IPS-NIHi7 (cell line): ENCODE measurements around the gene BMPR1A.
A peak's percentile ranks its signal among the peaks of the same experiment; 100 is the strongest.

ENCODE experiments used
- DNase-seq: peaks from one replicate; pipeline ENCODE4 v3.0.0; 2012; ENCODE audit warnings: mixed read lengths; ENCODE audit errors: extremely low spot score

The BMPR1A gene

GRCh38 chr10:86878983-86879713 lies 122.7 kb downstream of the BMPR1A start:
- no peak for DNase-seq

DNA sequence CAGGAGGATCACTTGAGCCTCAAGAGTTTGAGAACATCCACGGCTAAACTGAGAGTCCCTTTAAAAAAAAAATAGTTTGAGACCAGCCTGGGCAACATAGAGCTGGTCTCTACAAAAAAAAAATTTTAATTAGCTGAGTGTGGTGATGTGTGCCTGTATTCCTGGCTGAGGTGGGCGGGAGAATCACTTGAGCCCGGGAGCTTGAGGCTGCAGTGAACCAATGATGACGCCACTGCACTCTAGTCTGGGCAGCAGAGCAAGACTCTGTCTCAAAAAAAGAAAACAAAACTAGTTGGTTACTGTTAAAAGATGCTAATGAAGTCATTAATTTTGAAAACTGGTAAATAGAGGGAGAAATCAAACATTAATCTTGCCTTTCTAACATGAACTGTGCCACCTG lies 124.6 kb downstream of the BMPR1A start:
- DNase-seq = no peak

DNA sequence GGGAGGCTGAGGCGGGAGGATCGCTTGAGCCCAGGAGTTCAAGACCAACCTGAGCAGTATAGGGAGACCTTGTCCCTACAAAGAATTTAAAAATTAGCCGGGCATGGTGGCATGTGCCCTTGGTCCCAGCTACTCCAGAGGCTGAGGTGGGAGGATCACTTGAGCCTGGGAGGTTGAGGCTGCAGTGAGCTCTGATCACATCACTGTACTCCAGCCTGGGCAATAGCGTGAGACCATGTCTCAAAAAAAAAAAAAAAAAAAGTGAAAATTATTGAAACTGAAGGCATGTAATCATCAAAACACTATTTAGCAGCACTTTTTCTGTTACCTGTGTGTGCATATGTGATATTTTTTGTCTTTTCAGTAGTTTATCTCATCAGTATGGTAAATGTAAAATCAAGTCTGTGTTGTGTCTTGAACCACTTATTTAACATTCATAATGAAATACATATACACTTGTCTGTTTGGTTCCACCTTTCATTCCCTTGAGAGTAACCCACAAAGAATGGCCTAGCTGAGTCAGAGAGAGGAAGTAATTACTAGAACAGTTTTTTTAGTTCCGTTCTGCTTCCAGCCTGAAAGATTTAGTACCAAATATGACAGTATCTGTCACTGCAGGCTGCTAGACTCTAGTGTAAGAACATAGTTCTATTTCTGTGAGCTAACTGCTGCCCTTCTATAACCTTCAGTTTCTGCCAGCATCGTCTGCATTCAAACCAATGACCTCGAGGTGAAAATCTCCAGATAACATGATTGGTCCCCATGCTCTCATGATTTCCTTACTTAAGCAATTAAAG lies 132.4 kb downstream of the BMPR1A start:
- no peak for DNase-seq

DNA sequence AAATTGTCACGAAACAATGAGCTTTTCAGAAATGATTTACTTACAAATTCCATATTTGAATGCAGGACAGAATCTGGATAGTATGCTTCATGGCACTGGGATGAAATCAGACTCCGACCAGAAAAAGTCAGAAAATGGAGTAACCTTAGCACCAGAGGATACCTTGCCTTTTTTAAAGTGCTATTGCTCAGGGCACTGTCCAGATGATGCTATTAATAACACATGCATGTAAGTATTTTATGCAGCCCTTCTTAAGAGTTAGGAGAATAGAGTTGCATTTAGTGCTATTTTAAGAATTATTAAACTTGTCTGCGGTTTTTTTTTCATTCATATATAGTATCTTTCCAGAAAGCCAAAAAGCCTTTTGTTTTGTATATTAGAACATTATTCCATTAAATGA lies 133.6 kb downstream of the BMPR1A start:
- DNase-seq = no peak

- DNase-seq = no peak
Observed at GRCh38 chr10:86898511-86898910, 142.1 kb downstream of the BMPR1A start.

DNA sequence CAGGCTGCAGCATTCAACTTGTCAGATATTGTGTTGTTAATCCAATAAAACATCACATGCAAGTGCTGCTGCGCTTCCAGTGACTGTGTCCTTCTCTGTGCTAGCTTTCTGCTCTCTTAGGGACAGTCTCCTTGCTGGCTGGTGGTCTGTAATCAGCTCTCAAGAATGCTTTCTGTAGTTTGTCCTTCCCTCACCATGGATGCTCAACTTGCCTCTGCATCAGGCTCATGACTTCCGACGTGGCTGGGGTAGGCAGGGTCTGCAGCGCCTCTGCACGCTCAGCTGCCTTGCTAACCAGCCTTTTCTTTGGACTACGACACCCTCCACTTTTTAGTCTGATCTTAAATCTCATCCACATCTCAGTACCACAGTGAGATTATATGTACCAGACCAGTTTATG lies 142.7 kb downstream of the BMPR1A start:
- DNase-seq = peak; percentile 41

GRCh38 chr10:86899670-86900276 lies 143.4 kb downstream of the BMPR1A start:
- DNase-seq = peak; percentile 52

DNA sequence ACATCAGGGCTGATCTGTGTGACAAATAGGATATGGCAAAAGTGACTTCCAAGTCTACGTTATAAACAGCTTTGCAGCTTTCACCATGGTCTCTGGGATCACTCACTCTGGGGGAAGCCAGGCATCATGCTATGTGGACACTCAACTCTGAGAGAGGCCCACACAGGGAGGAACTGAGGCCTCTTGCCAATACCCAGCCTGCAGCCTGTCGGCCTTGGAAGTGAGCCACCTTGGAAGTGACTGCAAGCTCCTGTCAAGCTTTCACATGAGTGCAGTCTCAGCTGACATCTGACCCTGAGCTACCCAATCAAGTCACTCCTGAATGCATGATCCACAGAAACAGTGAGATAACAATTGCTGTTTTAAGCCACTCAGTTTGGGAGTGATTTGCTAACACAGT lies 144.5 kb downstream of the BMPR1A start:
- no peak for DNase-seq

GRCh38 chr10:86904600-86904999 lies 148.2 kb downstream of the BMPR1A start:
- no peak for DNase-seq

DNA sequence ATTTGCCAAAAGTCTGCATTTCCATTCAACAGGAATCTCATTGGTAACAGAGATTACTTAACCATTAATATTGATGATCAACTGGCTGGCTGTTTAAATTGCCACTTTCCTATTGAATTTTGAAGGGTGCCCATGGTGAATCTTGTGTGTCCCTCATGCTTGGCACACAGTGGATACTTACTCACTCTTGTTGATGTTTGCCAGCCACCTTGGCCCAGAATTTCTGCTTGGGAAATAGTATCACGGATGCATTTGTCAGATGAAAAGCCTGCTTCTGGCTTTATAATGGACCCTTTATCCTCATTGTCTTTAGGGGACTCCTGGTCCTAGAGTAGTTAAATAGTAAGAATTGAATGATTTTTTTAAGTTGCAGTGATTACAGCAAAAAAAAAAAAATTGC lies 149.0 kb downstream of the BMPR1A start:
- DNase-seq = no peak

GRCh38 chr10:86914734-86915133 lies 158.3 kb downstream of the BMPR1A start:
- DNase-seq = no peak

- no peak for DNase-seq
Observed at GRCh38 chr10:86918022-86918471, 161.6 kb downstream of the BMPR1A start.

- no peak for DNase-seq
Observed at GRCh38 chr10:86922553-86922961, 166.1 kb downstream of the BMPR1A start.

GRCh38 chr10:86929468-86930380 lies 173.3 kb downstream of the BMPR1A start:
- no peak for DNase-seq

GRCh38 chr10:86931872-86932271 lies 175.5 kb downstream of the BMPR1A start:
- DNase-seq = no peak

GRCh38 chr10:86932674-86933073 lies 176.3 kb downstream of the BMPR1A start:
- peak; percentile 8 for DNase-seq

DNA sequence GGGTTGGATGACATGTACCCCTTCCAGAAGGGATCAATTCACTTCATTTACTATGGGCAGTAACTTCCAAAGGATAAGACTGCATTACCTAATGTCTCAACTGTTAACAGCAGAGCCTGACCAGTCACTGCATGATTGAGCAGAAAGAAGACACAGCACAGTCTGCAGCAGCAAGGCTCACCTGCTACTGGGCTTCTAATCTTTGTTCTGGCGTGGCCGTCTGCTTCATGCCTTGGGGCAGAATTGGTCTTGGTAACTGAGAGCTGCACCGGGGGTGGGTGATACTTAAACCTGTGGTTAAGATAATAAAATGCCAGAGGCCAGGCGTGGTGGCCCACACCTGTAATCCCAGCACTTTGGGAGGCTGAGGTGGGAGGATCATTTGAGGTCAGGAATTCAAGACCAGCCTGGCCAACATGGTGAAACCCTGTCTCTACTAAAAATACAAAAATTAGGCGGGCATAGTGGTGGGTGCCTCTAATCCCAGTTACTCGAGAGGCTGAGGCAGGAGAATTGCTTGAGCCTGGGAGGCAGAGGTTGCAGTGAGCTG lies 177.8 kb downstream of the BMPR1A start:
- peak; percentile 13 for DNase-seq

DNA sequence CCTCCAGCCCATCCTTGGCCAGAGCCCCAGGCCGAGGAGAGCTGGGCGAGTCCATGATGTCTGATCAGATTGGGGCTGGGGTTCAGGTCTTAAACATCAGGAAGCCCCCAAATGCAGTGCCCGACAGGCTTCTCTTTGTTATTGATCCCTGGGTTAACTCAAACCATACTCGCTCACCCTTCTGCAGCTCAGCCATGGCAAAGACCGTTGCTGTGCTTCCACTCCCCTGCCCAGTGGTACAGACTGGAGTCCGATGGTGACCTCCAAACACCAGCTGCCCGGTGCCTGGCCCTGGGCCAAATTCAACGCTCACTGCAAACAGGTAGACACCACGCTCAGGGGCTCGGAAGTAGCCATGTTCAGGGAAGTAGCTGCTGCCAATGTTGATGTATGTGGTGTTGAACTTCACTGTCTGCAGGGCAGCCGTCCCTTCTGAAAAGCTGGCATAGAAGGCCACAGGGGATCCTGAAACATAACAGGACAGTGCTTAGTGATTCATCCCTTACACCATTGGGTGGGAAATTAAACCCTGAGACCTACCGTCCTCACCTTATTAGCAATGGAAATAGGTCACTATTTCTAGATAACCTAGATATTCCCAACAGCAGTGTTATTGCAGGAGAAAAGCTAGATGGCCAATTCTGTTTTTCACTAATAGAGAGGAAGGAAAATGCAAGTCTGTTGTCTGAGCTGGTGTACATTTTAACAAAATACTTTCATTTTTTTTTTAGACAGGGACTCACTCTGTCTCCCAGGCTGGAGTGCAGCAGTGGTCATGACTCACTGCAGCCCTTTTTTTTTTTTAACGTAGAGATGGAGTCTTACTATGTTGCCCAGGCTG lies 180.5 kb downstream of the BMPR1A start:
- DNase-seq = peak; percentile 8

DNA sequence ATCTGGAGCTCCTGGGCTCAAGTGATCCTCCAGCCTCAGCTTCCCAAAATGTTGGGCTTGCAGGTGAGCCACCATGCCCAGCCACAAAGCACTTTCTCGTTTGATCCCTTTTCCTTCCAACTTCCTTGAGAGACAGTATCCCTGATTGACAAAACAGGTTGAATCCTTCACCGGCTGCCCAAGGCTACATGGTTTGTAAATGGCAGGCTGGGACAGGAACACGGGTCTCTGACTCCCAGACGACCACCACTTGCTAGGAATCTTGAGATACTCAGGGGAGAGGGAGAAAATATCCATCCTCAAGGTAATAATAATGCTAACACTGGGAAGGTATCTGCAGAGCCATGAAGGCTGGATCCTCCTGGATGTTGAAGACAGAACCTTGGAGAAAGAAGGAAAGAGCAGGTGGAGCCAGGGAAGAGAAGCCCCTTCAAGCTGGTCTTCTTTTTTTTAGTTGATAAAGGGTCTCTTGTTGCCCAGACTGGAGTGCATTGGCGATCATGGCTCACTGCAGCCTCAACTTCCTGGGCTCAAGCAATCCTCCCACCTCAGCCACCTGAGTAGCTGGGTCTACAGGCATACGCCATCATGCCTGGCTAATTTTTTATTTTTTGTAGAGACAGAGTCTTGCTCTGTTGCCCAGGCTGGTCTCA lies 181.2 kb downstream of the BMPR1A start:
- peak; percentile 5 for DNase-seq

- peak; percentile 5 for DNase-seq
Observed at GRCh38 chr10:86938260-86938659, 181.8 kb downstream of the BMPR1A start.
